ENCODE measurements around the gene PALLD. TPM values are rescaled to one million over a fixed set of nuclear protein-coding genes. Genes with fewer than 3 reads are reported as not detected.

Gene PALLD
- total RNA-seq, 2 donors from 2014 or later = 11.3 to 49.1 TPM

DNA sequence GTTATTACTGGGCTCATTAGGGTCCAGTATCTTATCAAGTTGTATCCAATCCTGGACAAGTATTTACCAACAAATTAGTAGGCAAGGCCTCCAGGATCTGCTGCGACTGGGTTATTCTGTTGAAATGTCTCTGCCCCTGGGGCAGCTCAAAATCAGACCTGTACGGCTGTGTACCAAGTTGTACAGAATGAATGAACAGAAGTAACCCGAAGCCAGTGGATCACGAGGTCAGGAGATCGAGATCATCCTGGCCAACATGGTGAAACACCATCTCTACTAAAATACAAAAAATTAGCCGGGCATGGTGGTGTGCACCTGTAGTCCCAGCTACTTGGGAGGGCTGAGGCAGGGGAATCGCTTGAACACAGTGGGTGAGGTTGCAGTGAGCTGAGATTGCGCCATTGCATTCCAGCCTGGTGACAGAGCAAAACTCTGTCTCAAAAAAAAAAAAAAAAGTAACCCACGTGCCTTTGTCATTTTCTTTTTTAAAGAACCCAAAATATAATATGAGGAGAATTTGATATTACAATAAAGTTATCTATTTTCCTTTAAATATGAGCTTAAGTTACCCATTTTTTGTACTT, 385.9 kb downstream of the PALLD start:
- peaks cover 35% of the 10 kb centered on the region for H3K27me3 Mint-ChIP-seq
- no peak overlapping the region for H3K4me3 Mint-ChIP-seq
- H3K27ac Mint-ChIP-seq = no peak overlapping the region
- no peaks in the 10 kb centered on the region for H3K9me3 Mint-ChIP-seq
- peaks cover 13% of the 10 kb centered on the region for H3K36me3 Mint-ChIP-seq (ENCODE audit: low read depth)
- ATAC-seq (replicated peaks) = no peak
- peaks cover 5% of the 10 kb centered on the region for H3K4me1 Mint-ChIP-seq

DNA sequence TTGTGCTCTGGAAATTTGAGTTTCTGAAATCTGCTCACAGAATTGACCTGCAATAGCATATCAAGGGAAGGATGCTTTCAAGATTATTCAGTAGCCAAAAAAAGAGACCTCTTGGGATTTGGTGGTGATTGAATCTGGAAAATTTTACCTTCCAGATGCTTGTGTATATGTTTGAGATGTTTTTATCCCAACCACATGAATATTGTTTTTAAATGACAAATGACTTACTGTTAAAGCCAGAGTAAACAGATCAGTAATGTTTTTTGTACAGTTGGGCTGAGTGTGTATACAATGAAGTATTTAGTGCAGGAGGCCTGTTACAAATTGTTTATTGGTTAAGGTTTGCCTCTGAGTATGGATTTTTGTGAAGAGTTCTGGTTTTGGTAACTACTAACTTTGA, 386.7 kb downstream of the PALLD start:
- Mint-ChIP-seq H3K36me3 (ENCODE audit: low read depth) (peaks cover 9% of the 10 kb centered on the region), H3K27me3 (peaks cover 32% of the 10 kb centered on the region), H3K27ac (no peak overlapping the region), H3K9me3 (no peaks in the 10 kb centered on the region), H3K4me3 (no peak overlapping the region), H3K4me1 (peaks cover under 1% of the 10 kb centered on the region)
- no peak for ATAC-seq (replicated peaks)

DNA sequence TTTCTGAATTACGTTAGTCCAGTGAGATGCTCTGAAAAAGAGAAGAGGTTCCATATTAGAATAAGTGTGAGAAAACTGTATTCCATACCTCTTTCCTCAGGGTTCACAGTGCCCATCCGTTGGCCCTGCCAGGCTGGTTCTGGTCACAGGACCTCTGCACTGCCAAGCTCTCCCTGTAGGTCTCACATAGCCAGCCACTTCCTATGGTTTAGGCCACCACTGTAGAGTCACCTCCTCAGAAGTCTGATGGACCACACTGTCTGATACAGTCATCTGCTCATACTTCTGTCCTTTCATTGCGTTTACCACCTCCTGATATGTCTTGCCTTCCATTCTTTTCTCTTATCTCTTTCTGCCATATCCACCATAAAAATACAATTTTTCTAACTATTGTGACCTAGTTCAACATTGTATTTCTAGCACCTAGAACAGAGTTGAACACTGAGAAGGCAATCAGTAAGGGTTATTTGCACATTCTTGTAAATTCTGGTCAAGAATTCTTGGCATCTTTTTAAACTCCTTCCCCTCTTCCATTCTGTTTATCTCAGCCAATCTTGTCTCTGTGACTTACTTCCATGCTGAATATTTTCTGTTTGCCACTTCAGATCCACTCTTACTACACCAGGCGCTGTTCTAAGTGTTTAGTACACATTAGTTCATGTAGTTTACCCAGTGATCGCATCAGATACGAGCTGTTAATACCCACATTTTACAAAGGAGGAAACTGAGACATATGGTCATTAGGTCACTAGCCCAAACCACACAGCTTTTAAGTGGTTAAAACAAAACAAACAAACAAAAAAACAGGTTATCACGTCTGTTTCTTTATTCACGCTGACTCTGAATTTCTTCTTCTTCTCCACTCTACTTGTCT, 387.6 kb downstream of the PALLD start:
- Mint-ChIP-seq H3K4me1 (no peaks in the 10 kb centered on the region), H3K27me3 (peaks cover 22% of the 10 kb centered on the region), H3K9me3 (no peaks in the 10 kb centered on the region), H3K4me3 (no peak overlapping the region), H3K36me3 (ENCODE audit: low read depth) (peaks cover 2% of the 10 kb centered on the region), H3K27ac (no peak overlapping the region)
- peak; percentile 34 for ATAC-seq (replicated peaks)

DNA sequence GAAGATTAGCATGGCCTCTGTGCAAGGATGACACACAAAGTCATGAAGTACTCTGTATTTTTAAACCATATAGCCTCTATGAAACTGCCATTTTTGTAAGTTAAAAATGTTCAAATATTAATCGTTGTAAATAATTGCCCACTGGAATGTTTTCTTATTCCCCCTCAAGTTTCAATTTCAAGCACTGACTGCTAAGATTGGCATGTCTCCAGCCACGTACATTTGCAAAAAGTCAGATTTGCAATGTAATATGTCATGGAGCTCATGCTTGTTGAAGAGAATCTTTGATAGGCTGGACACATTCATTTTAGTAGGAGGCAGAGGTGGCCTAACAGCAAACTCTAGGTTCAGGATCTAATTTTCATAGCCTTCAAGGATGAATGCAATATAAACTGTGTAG, 388.5 kb downstream of the PALLD start:
- Mint-ChIP-seq H3K4me3 (no peak overlapping the region), H3K27ac (no peak overlapping the region), H3K36me3 (ENCODE audit: low read depth) (no peaks in the 10 kb centered on the region), H3K4me1 (no peaks in the 10 kb centered on the region), H3K27me3 (peaks cover 13% of the 10 kb centered on the region), H3K9me3 (no peaks in the 10 kb centered on the region)
- ATAC-seq (replicated peaks) = no peak

DNA sequence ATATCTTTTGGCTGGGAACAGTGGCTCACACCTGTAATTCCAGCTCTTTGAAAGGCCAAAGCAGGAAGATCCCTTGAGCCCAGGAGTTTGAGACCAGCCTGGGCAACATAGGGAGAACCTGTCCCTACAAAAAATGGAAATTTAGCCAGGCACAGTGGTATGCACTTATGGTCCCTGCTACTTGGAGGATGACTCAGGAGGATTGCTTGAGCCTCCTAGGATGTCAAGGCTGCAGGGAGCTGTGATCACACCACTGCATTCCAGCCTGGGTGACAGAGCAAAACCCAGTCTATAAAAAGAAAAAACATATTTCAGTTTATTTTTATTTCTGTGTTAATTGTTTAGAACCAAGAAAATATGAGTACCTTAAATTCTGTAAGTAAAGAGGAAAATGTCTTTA, 389.5 kb downstream of the PALLD start:
- no peaks in the 10 kb centered on the region for H3K4me1 Mint-ChIP-seq
- H3K27ac Mint-ChIP-seq = no peak overlapping the region
- peaks cover 7% of the 10 kb centered on the region for H3K27me3 Mint-ChIP-seq
- no peaks in the 10 kb centered on the region for H3K9me3 Mint-ChIP-seq
- no peak overlapping the region for H3K4me3 Mint-ChIP-seq
- H3K36me3 Mint-ChIP-seq (ENCODE audit: low read depth) = no peaks in the 10 kb centered on the region
- ATAC-seq (replicated peaks) = no peak

DNA sequence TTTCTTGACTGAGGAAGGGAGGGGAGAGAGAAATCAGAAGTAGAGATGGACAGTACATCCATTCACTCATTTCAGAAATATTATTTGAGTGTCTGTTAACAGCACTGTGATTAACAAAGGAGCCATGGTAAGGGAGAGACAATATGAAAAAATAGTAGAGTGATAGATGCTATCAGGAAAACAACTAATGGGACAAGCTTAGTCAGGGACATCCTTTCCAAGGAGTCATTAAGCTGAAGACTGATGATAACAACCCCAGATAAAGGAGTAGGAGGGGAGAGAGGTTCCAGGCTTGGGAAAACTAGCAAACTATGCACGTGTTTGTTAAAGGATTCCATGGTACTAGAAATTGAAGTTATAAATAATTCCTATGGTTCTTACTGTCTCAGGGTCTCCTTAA, 391.0 kb downstream of the PALLD start:
- Mint-ChIP-seq H3K27me3 (no peaks in the 10 kb centered on the region), H3K27ac (no peak overlapping the region), H3K4me1 (no peaks in the 10 kb centered on the region), H3K36me3 (ENCODE audit: low read depth) (no peaks in the 10 kb centered on the region), H3K9me3 (no peaks in the 10 kb centered on the region), H3K4me3 (no peak overlapping the region)
- no peak for ATAC-seq (replicated peaks)

DNA sequence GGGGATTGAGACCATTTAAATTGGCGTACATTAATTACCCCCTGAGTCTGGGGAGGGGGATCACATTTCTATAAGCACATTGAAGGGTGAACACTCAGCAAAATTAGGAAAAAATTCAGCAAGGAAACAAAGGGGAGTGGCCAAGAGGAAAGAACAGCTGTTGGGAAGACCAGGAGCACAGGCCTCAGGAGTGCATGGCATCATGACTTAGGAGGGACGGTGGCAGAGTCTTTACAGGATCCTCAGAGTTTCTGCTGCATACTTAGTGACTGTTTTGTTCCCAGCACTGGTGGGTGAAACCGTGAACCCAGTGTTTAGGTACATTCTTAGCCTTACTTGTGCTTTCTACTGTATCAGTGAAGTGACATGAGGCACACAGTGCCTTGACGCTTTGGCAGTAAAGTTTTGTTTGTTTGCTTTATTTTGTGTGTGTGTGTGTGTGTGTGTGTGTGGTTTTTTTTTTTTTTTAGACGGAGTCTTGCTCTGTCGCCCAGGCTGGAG, 391.9 kb downstream of the PALLD start:
- Mint-ChIP-seq H3K27me3 (no peaks in the 10 kb centered on the region), H3K27ac (no peak overlapping the region), H3K36me3 (ENCODE audit: low read depth) (peaks cover 4% of the 10 kb centered on the region), H3K4me1 (no peaks in the 10 kb centered on the region), H3K4me3 (no peak overlapping the region), H3K9me3 (no peaks in the 10 kb centered on the region)
- peak; percentile 21 for ATAC-seq (replicated peaks)

DNA sequence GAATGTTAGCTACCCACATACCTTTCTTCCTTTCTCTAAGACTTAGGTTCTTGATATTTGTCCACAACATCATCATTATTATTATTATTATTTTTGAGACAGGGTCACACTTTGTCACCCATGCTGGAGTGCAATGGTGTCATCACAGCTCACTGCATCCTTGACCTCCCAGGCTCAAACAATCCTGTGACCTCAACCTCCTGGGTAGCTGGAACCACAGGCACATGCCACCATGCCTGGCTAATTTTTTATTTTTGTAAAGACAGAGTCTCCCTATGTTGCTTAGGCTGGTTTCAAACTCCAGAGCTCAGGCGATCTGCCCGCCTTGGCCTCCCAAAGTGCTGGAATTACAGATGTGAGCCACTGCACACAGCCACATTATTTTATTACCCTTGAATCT, 394.2 kb downstream of the PALLD start:
- Mint-ChIP-seq H3K27ac (no peak overlapping the region), H3K36me3 (ENCODE audit: low read depth) (peaks cover 4% of the 10 kb centered on the region), H3K4me1 (no peaks in the 10 kb centered on the region), H3K9me3 (no peaks in the 10 kb centered on the region), H3K27me3 (no peaks in the 10 kb centered on the region), H3K4me3 (no peak overlapping the region)
- no peak for ATAC-seq (replicated peaks)

DNA sequence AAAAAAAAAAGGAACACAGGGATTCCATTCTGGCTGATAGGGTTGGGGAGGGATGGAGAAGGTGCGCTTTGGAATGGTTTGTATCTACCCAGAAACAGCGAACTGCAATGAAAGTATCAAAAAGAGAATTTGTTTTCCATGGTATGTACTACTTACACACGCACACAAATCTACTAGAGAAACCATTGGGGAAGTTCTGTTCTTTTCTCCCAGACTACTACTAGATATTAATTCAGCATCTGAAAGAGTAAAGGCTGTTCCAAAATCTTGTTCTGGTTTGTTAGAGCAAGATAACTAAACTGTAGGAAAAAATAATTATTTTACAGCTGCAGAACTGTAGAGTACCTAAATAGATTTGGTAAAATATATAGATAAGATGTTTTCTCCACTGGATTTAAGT, 394.8 kb downstream of the PALLD start:
- no peak overlapping the region for H3K4me3 Mint-ChIP-seq
- H3K36me3 Mint-ChIP-seq (ENCODE audit: low read depth) = peaks cover 4% of the 10 kb centered on the region
- H3K27ac Mint-ChIP-seq = no peak overlapping the region
- H3K9me3 Mint-ChIP-seq = no peaks in the 10 kb centered on the region
- no peaks in the 10 kb centered on the region for H3K27me3 Mint-ChIP-seq
- H3K4me1 Mint-ChIP-seq = no peaks in the 10 kb centered on the region
- ATAC-seq (replicated peaks) = no peak

DNA sequence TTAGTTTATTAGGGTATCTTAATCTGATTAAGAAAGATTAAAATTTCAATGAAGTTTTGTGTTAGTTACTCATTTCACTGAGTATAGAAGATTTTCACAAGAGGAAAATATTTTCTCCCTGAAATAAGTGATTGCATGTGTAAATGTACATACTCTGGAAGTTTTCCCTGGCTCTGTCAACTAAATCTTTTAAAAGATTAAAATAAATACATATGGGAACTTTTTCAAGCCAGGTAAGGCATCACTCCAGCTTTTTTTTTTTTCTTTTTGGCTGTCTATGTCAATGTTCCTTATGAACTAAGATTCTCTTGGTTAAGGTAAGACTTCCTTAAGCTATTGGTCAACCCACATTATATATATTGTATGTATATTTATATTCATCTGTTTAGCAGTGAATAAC, 395.6 kb downstream of the PALLD start:
- H3K4me1 Mint-ChIP-seq = no peaks in the 10 kb centered on the region
- H3K36me3 Mint-ChIP-seq (ENCODE audit: low read depth) = peaks cover 4% of the 10 kb centered on the region
- no peak for ATAC-seq (replicated peaks)
- no peaks in the 10 kb centered on the region for H3K27me3 Mint-ChIP-seq
- H3K27ac Mint-ChIP-seq = no peak overlapping the region
- no peaks in the 10 kb centered on the region for H3K9me3 Mint-ChIP-seq
- H3K4me3 Mint-ChIP-seq = no peak overlapping the region

DNA sequence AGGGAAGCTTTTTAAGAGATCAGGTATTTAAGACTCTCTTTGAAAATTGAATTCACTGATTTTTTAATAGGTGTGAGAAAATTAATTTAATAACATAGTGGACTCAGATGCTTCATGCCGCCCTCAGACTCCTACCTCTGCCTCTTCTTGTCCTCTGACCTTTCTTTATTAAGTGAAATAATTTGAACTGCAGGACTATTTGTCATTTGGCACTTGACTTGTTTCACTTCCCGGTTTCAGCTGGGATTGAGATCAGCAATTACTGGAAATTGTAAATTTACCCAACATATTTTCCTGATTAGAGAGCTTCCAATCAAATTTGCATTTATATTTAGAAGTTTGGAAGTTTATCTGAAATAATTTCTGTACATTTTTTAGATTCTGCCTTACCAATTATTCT, 396.4 kb downstream of the PALLD start:
- Mint-ChIP-seq H3K4me1 (no peaks in the 10 kb centered on the region), H3K9me3 (no peaks in the 10 kb centered on the region), H3K4me3 (no peak overlapping the region), H3K36me3 (ENCODE audit: low read depth) (peaks cover 4% of the 10 kb centered on the region), H3K27me3 (no peaks in the 10 kb centered on the region), H3K27ac (no peak overlapping the region)
- no peak for ATAC-seq (replicated peaks)

DNA sequence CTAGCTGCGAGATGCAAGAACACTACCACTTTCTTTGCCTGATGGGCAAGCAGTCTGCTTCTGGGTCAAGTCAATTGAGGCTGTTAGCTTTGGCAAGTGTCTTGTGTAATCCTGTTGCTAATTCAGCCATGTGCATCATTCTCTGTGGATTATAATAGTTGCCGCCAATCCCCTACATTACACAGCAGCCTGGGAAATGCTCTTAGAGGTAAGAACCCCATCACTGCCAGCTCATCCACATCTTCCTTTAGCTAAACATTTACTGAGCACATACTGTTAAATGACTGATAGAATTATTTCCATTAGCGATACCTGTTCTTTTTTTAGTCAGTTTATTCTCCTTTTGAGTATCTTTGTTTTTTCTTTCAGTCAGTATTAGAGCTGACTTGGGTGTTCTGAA, 397.0 kb downstream of the PALLD start:
- Mint-ChIP-seq H3K36me3 (ENCODE audit: low read depth) (peaks cover 4% of the 10 kb centered on the region), H3K27me3 (no peaks in the 10 kb centered on the region), H3K9me3 (no peaks in the 10 kb centered on the region), H3K4me3 (no peak overlapping the region), H3K4me1 (no peaks in the 10 kb centered on the region), H3K27ac (no peak overlapping the region)
- ATAC-seq (replicated peaks) = no peak

DNA sequence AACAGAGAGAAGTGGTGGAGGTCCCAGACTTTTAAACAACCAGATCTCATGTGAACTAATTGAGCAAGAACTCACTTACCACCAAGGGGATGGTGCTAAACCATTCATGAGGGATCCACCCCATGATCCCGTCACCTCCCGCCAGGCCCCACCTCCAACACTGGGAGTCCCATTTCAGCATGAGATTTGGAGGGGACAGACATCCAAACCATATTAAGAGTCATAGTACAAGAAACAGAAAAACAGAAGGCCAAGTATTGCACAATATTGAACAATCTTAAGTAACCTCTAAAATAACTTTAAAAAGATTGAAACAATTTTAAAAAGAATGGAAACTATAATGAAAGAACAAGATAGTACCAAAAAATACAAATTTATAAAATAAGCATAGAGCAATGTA, 403.2 kb downstream of the PALLD start:
- H3K27ac Mint-ChIP-seq = no peak overlapping the region
- ATAC-seq (replicated peaks) = no peak
- H3K4me3 Mint-ChIP-seq = no peak overlapping the region
- no peaks in the 10 kb centered on the region for H3K9me3 Mint-ChIP-seq
- no peaks in the 10 kb centered on the region for H3K27me3 Mint-ChIP-seq
- no peaks in the 10 kb centered on the region for H3K36me3 Mint-ChIP-seq (ENCODE audit: low read depth)
- H3K4me1 Mint-ChIP-seq = no peaks in the 10 kb centered on the region

DNA sequence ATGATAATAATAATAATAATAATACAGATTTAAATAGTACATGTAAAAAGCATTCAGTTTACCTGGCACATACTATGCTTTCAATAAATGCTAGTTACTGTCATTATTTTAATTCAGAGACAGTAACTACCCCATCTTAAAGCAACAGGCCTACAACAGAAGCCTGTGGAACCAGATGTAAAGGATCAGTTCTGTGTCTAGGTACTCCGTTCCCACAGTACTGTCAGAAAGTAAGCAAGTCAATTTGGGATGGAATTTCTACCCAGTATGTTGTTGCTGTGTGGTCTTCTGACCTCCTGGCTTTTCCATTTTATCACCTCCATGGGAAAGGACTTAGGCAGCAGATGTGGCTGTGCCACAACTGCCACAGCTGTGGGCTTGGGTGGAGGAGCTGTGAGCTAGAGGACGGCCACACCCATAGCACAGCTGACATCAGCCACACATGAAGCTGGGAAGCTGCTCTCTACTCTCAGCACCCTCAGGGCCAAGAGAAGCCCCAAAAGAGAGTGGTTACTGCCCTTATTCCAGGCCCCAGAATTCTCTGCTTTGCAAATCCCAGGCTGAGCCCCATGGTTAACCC, 410.4 kb downstream of the PALLD start:
- H3K4me1 Mint-ChIP-seq = no peaks in the 10 kb centered on the region
- no peaks in the 10 kb centered on the region for H3K36me3 Mint-ChIP-seq (ENCODE audit: low read depth)
- no peak overlapping the region for H3K27ac Mint-ChIP-seq
- H3K27me3 Mint-ChIP-seq = no peaks in the 10 kb centered on the region
- no peaks in the 10 kb centered on the region for H3K9me3 Mint-ChIP-seq
- no peak overlapping the region for H3K4me3 Mint-ChIP-seq
- ATAC-seq (replicated peaks) = no peak

DNA sequence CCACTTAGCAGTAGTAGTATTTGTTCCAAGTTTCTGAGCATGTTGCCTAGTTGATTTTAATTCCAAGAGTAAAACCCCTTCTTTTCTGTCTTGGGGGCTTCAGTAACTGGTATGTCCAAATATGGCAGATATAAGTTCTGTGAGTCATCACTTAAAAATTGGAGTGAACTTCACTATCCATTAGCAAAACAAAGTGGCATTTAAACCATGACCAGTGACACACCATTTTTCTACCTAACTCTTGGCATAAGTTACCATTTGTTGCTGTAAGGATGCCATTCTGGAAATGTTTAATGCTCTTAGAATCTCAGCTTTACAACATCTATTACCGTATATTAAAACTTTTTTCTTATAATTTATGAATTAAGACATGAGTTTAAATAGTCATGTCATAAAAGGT, 411.2 kb downstream of the PALLD start:
- no peak overlapping the region for H3K4me3 Mint-ChIP-seq
- no peaks in the 10 kb centered on the region for H3K36me3 Mint-ChIP-seq (ENCODE audit: low read depth)
- H3K27ac Mint-ChIP-seq = no peak overlapping the region
- H3K27me3 Mint-ChIP-seq = no peaks in the 10 kb centered on the region
- no peaks in the 10 kb centered on the region for H3K4me1 Mint-ChIP-seq
- ATAC-seq (replicated peaks) = no peak
- no peaks in the 10 kb centered on the region for H3K9me3 Mint-ChIP-seq

All from activated T-helper 17 cell treated with anti-CD3 and anti-CD28 coated beads, Interleukin-2, amount 50 U/mL, for 72 hours (primary cell).